Measurements from ENCODE around the gene SMC1A. TPM values are rescaled to one million over a fixed set of nuclear protein-coding genes. Genes with fewer than 3 reads are reported as not detected.
"Not testable (repeated sequence)": the region's sequence is repeated elsewhere in the genome, so short reads cannot be mapped to it uniquely, and the experiment has no call there.

The SMC1A gene
- total RNA-seq = 27.8 TPM

- peak; percentile 95 for DNase-seq (ENCODE audit: low spot score)
- peak; percentile 93 for ATAC-seq
Observed at GRCh38 chrX:53422086-53422860, at the start of gene SMC1A. Gene SMC1A (minus strand): TSS chrX:53422654. CDS start chrX:53422600, 54 bp downstream.

- no peak for ATAC-seq
- no peak for DNase-seq (ENCODE audit: low spot score)
Observed at GRCh38 chrX:53471346-53471745, 48.9 kb upstream of the SMC1A start.

DNA sequence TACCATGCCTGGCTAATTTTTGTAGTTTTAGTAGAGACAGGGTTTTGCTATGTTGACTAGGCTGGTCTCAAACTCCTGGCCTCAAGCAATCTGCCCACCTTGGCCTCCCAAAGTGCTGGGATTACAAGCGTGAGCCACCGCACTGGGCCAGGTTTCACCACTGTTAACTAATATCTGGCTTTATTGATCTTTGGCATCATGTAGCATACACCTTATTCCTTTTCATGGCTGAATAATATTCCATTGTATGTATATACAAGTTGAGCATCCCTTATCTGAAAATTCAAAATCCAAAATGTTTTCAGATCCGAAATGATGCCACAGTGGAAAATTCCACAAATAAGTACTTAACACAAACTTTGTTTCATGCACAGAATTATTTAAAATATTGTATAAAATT, 46.2 kb upstream of the SMC1A start:
- not testable (repeated sequence) for ATAC-seq

DNA sequence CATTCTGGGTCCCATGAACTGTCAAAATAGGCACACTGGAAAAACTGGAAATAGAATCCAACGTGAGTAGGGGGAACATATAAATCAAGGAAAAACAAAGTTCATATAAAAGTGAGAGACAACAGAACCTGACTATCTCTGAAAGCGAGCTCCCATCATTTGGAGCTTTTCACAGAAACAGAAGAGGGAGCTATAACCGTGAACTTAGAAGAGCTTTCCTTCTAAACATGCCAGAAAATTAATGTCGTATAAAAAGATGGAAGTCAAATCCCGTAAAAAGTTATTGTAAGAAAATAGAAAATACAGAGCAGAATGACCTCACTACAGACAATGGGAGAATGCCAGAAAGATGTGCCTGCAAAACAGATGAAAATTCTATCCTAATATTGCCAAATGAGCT, 35.6 kb upstream of the SMC1A start:
- DNase-seq (ENCODE audit: low spot score) = no peak
- no peak for ATAC-seq

More for the DNA sequence above, 46.2 kb upstream of the SMC1A start:
- not testable (repeated sequence) for DNase-seq (ENCODE audit: low spot score)

DNA sequence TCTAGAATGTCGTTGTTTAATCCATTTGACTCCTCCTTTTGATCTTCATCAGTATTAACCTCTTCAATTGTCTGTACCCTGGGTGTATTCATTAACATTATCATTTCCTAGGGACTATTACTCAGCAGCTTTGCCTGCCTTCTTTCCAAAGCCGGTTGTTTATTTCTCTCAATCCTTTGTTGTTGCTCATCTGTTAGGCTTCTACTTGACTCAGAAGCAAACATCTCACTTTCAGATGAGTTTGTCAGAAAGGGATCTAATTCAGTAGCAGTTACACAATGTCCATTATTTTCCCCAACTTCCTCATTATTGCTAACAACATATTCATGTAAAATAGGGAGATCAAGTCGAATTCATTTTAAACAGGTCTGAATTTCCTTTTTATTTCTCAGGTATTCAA, 33.8 kb upstream of the SMC1A start:
- DNase-seq (ENCODE audit: low spot score) (no peak), ATAC-seq (no peak)

DNA sequence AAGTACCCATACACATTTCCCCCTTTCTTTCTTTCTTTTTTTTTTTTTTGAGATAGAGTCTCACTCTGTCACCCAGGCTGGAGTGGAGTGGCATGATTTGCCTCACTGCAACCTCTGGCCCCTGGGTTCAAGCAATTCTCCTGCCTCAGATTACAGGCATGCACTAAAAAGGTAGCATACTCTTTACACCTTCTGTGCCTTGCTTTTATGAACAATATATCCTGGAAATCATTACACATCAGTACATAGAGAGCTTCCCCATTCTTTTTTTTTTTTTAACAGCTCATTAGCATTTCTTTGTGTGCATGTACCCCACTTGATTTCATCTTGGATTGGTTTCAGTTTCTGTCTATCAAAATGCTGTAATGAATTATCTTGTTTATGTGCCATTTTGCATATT, 30.4 kb upstream of the SMC1A start:
- DNase-seq (ENCODE audit: low spot score) = no peak
- ATAC-seq = no peak

GRCh38 chrX:53449632-53450031, 27.2 kb upstream of the SMC1A start:
- no peak for DNase-seq (ENCODE audit: low spot score)
- ATAC-seq = no peak

DNA sequence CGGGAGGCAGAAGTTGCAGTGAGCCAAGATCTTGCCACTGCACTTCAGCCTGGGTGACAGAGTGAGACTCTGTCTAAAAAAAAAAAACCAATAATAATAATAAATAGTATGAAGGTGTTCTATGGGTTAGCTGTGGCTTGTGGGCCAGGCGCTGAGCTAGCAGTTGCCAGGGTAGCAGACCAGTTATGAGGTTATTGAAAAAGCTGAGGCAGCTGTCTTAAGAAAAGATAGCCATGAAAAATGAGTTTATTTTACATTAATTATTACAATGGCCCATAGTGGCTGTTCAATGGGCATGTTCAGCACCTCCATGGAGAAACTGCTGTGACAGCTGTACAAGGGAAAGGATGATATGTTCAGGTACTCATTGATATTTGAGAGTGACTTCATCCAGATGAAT, 25.0 kb upstream of the SMC1A start:
- ATAC-seq (no peak), DNase-seq (ENCODE audit: low spot score) (no peak)

DNA sequence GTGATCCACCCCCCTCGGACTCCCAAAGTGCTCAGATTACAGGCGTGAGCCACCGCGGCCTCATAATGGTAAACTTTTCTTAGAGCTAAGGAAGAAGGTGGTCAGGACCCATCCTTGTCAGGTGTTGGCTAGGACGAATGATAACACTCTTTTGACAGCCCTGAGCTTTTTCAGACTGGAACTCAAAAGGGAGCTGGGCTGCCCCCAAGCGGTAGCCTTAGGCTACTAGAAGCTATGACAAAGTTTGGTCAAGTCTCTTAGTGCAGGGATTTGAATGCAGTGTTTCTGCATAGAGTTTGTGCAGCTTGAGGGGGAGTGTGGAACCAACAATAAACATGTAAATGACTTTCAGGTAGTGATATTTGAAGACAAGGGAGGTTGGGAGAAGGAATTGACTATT, 23.5 kb upstream of the SMC1A start:
- ATAC-seq (peak; percentile 56), DNase-seq (ENCODE audit: low spot score) (peak; percentile 46)

- no peak for ATAC-seq
Observed at GRCh38 chrX:53442322-53442631, 19.8 kb upstream of the SMC1A start.

GRCh38 chrX:53441531-53442321, 19.3 kb upstream of the SMC1A start:
- ATAC-seq (peak; percentile 90), DNase-seq (ENCODE audit: low spot score) (peak; percentile 91)

More at GRCh38 chrX:53442322-53442631, 19.8 kb upstream of the SMC1A start:
- no peak for DNase-seq (ENCODE audit: low spot score)

GRCh38 chrX:53440621-53441517, 18.4 kb upstream of the SMC1A start:
- peak; percentile 60 for ATAC-seq
- peak; percentile 66 for DNase-seq (ENCODE audit: low spot score)

GRCh38 chrX:53440101-53440500, 17.6 kb upstream of the SMC1A start:
- no peak for ATAC-seq

GRCh38 chrX:53438832-53439230, 16.4 kb upstream of the SMC1A start:
- no peak for ATAC-seq
- DNase-seq (ENCODE audit: low spot score) = no peak

More at GRCh38 chrX:53440101-53440500, 17.6 kb upstream of the SMC1A start:
- DNase-seq (ENCODE audit: low spot score) = no peak

DNA sequence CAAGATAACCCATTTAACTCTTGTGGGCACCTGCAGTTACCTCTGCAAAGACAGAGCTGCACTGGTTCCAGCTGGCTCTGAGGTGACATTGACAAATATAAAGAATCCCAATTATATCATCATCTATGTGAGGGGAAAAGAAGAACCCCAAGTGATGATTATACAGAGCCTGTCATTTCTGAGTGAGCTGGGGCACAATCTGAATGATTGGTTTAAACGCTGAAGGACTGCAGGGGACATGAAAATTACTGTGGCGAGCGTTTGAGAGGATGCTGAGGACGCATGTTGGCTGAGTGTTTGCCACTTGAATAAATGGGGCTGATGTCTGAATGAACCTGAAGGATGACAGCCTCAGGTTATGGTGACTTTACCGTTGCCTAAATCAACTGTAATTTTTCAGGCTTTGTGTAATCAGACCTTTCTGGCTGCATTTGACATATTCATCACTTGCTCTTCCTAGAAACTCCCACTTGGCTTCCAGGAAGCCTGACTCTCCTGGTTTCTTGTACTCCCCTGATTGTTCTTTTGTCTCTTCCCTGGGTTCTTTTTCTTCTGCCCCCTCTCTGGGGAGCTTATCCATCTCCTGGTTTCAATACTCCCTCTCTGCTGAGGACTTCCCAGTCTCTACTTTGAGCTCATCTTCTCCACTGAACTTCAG, 15.8 kb upstream of the SMC1A start:
- ATAC-seq = no peak
- no peak for DNase-seq (ENCODE audit: low spot score)

- no peak for ATAC-seq
- no peak for DNase-seq (ENCODE audit: low spot score)
Observed at GRCh38 chrX:53437206-53437605, 14.8 kb upstream of the SMC1A start.

- peak; percentile 69 for ATAC-seq
- peak; percentile 54 for DNase-seq (ENCODE audit: low spot score)
Observed at GRCh38 chrX:53435997-53436396, 13.5 kb upstream of the SMC1A start.

DNA sequence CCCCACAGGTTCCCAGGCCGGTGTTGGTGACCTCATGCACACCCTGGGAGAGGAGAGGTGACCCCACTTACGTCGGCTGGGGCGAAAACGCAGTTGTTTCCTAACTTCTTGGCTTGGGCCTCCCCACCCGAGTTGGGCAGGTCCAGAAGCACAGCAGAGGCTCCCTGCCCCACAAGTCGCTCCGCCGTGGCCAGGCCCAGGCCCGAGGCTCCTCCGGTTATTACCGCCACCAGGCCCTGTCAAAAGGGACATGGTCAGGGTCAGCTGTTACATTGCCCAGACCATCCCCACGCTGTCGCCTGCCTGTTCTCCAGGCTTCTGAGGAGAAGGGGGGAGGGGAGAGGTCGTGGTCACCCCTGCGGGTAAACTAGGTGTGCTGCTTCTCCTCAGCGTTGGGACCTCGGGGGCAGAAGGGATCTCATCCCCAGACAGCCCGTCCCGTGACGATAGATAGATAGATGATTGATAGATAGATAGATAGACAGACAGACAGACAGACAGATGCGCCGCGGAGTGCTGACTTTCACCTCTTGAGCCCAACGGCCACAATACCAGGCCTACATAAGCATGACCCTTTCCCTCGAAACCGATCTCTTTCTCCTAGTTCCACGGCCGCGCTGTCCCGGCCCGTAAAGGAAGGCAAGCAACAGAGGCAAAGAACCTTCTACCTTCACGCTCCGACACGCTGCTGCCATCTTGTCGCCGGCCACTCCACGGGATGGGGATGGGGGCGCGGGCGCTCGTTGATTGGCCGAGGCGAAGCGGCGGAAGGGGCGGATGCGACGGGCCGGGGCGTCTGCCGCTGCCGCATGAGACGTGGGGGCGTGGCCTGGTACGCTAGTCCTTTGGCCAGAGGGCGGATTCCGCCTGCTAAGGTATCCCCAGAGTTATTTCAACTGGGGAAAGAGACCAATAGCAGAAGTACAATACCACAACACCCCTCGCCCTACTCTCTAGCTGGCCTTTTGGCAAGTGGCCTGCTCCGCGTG, 11.5 kb upstream of the SMC1A start, which contains the start of gene HSD17B10:
HSD17B10 (minus strand) TSS at position 720 of the 989 bp plus-strand sequence; CDS start at position 695, 25 bp downstream.
- DNase-seq (ENCODE audit: low spot score) (peak; percentile 93), ATAC-seq (peak; percentile 95)

DNA sequence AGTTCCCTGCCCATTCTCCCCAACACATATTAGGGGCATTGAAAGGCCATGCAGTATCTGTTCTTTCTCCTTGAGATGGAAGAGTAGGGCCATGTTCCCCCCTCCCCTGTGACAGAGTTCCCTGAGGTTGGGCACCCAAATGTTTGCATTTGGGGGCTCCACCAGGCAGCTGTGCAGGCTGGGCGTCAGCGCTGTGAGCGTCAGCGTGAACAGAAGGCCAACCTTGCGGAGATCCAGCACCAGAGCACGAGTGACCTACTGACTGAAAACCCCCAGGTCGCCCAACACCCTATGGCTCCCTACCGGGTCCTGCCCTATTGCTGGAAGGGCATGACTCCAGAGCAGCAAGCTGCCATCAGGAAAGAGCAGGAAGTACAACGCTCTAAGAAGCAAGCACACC, 7.8 kb upstream of the SMC1A start:
- ATAC-seq (no peak), DNase-seq (ENCODE audit: low spot score) (no peak)

Data from left lobe of liver (tissue), 2 donors.